GM12892 (cell line): ENCODE data around the gene ANKRD52.

ENCODE experiments used
- DNase-seq: peaks from one replicate; pipeline ENCODE4 v3.0.0; 2011; ENCODE audit not compliant: insufficient read length
- FAIRE-seq: peaks from 2 replicates; lab custom pipeline; 2011; peaks lifted over from hg19 to GRCh38; lab: Jason Lieb, UNC
- POLR2A ChIP-seq: IDR thresholded peaks from 2 replicates; pipeline ENCODE4 v1.6.1; 2011; ENCODE audit warnings: low read depth, low read length, control low read depth
- POLR2AphosphoS5 ChIP-seq: IDR thresholded peaks from 2 replicates; pipeline ENCODE4 v1.6.1; 2011; ENCODE audit warnings: low read depth, low read length, control low read depth
- TAF1 ChIP-seq: IDR thresholded peaks from 2 replicates; pipeline ENCODE4 v1.6.1; 2011; ENCODE audit warnings: low read depth, mild to moderate bottlenecking, control low read depth, low read length, borderline replicate concordance

ANKRD52 gene

GRCh38 chr12:56220611-56221231 is 37.5 kb downstream of the ANKRD52 start:
- FAIRE-seq (no peak), DNase-seq (no peak)
- no peak for TF ChIP-seq POLR2AphosphoS5
- no peak for TF ChIP-seq TAF1
- no peak for TF ChIP-seq POLR2A

GRCh38 chr12:56219840-56220239 is 38.3 kb downstream of the ANKRD52 start:
- FAIRE-seq (no peak), DNase-seq (no peak)
- no peak for TF ChIP-seq POLR2A
- TF ChIP-seq TAF1: no peak
- TF ChIP-seq POLR2AphosphoS5: no peak

- no peak for DNase-seq
- no peak for TF ChIP-seq POLR2A
- no peak for TF ChIP-seq TAF1
- TF ChIP-seq POLR2AphosphoS5: no peak
- FAIRE-seq: no peak
Measured at GRCh38 chr12:56216461-56216860, 41.7 kb downstream of the ANKRD52 start.

- TF ChIP-seq POLR2A: no peak
- TF ChIP-seq POLR2AphosphoS5: no peak
- TF ChIP-seq TAF1: no peak
- no peak for DNase-seq
- no peak for FAIRE-seq
Measured at GRCh38 chr12:56213878-56214277, 44.3 kb downstream of the ANKRD52 start.

GRCh38 chr12:56212361-56212760 is 45.8 kb downstream of the ANKRD52 start:
- FAIRE-seq (no peak), DNase-seq (no peak)
- TF ChIP-seq TAF1: no peak
- TF ChIP-seq POLR2AphosphoS5: no peak
- no peak for TF ChIP-seq POLR2A

- DNase-seq (no peak), FAIRE-seq (no peak)
- TF ChIP-seq POLR2A (no peak), POLR2AphosphoS5 (no peak), TAF1 (no peak)
Measured at GRCh38 chr12:56208006-56208405, 50.2 kb downstream of the ANKRD52 start.

GRCh38 chr12:56206452-56207166 is 51.6 kb downstream of the ANKRD52 start:
- no peak for TF ChIP-seq TAF1
- TF ChIP-seq POLR2A: no peak
- no peak for TF ChIP-seq POLR2AphosphoS5
- DNase-seq: no peak
- no peak for FAIRE-seq

GRCh38 chr12:56205445-56205844 is 52.7 kb downstream of the ANKRD52 start:
- DNase-seq (no peak), FAIRE-seq (no peak)
- TF ChIP-seq POLR2AphosphoS5 (no peak), POLR2A (no peak), TAF1 (no peak)

GRCh38 chr12:56204275-56204674 is 53.9 kb downstream of the ANKRD52 start:
- TF ChIP-seq POLR2A: no peak
- TF ChIP-seq POLR2AphosphoS5: no peak
- no peak for TF ChIP-seq TAF1
- DNase-seq: no peak
- no peak for FAIRE-seq

GRCh38 chr12:56202838-56203237 is 55.3 kb downstream of the ANKRD52 start:
- TF ChIP-seq TAF1: no peak
- TF ChIP-seq POLR2A: no peak
- TF ChIP-seq POLR2AphosphoS5: no peak
- FAIRE-seq (no peak), DNase-seq (no peak)

GRCh38 chr12:56202366-56202765 is 55.8 kb downstream of the ANKRD52 start:
- DNase-seq (no peak), FAIRE-seq (no peak)
- TF ChIP-seq POLR2AphosphoS5 (no peak), TAF1 (no peak)

GRCh38 chr12:56198836-56199235 is 59.3 kb downstream of the ANKRD52 start:
- FAIRE-seq (no peak), DNase-seq (no peak)
- no peak for TF ChIP-seq POLR2AphosphoS5
- no peak for TF ChIP-seq TAF1
- TF ChIP-seq POLR2A: no peak
